CD14-positive monocyte (primary cell): ENCODE data around the gene SLC27A5. TPM values are rescaled to one million over a fixed set of nuclear protein-coding genes. Genes with fewer than 3 reads are reported as not detected.

Experiments
- DNase-seq, 3 donors: peaks; one replicate each; pipeline ENCODE4 v3.0.0-alpha.2; 2011 to 2022
- H2AFZ ChIP-seq: 2 replicates; pipeline ENCODE4 v1.6.0; 2012; ENCODE audit warnings: mild to moderate bottlenecking, low read depth, low read length, inconsistent platforms; ENCODE audit not compliant: insufficient read depth, poor library complexity, severe bottlenecking
- H3K27ac ChIP-seq, 2 donors: 1 replicate in 1 of 2; 2 replicates in 1 of 2; pipeline ENCODE4 v1.5.1; 2012 to 2013; ENCODE audit warnings: low read length in 2 of 2, control low read depth in 1 of 2, inconsistent platforms in 1 of 2, low read depth in 1 of 2, mild to moderate bottlenecking in 1 of 2
- H3K27me3 ChIP-seq, 2 donors: one replicate each; pipeline versions ENCODE4 v1.6.0 to v1.6.1; 2011 to 2013; ENCODE audit warnings: low read length in 2 of 2; ENCODE audit not compliant: control insufficient read depth in 2 of 2, insufficient read depth in 2 of 2
- H3K36me3 ChIP-seq, 2 donors: replicated peaks in 1 of 2; 1 replicate in 1 of 2; 2 replicates in 1 of 2; pipeline versions ENCODE4 v1.5.1 to v1.6.1; 2012 to 2013; ENCODE audit warnings: low read length in 2 of 2, control low read depth in 1 of 2, inconsistent platforms in 1 of 2, mild to moderate bottlenecking in 1 of 2; ENCODE audit not compliant: insufficient read depth in 2 of 2, control insufficient read depth in 1 of 2
- H3K4me1 ChIP-seq, 2 donors: 1 replicate in 1 of 2; 2 replicates in 1 of 2; pipeline versions ENCODE4 v1.5.1 to v1.6.1; 2012 to 2013; ENCODE audit warnings: low read length in 2 of 2, control low read depth in 1 of 2, inconsistent platforms in 1 of 2, mild to moderate bottlenecking in 1 of 2, moderate library complexity in 1 of 2; ENCODE audit not compliant: insufficient read depth in 2 of 2, control insufficient read depth in 1 of 2
- H3K4me2 ChIP-seq: replicated peaks from 2 replicates; pipeline ENCODE3; 2012; ENCODE audit warnings: low read length, moderate library complexity, mild to moderate bottlenecking; ENCODE audit not compliant: poor library complexity, severe bottlenecking; ENCODE audit errors: extremely low read depth
- H3K4me3 ChIP-seq, 3 experiments: fragments of 200-600 bp in 1 of 3; sonication (generic) in 1 of 3; replicated peaks in 1 of 3; 1 replicate in 2 of 3; 2 replicates in 1 of 3; pipeline ENCODE4 v1.5.1; 2011 to 2013; ENCODE audit warnings: low read length in 3 of 3, mild to moderate bottlenecking in 3 of 3, control low read depth in 2 of 3, low read depth in 2 of 3, inconsistent platforms in 1 of 3, moderate library complexity in 1 of 3
- H3K79me2 ChIP-seq: 2 replicates; pipeline ENCODE4 v1.6.0; 2012; ENCODE audit warnings: mild to moderate bottlenecking, control low read depth, inconsistent platforms, low read length, moderate library complexity; ENCODE audit not compliant: insufficient read depth
- H3K9ac ChIP-seq: 2 replicates; pipeline ENCODE4 v1.6.0; 2017; ENCODE audit warnings: low read length, mild to moderate bottlenecking; ENCODE audit not compliant: insufficient read depth, poor library complexity, severe bottlenecking
- H3K9me3 ChIP-seq, 2 donors: replicated peaks in 1 of 2; 1 replicate in 1 of 2; 2 replicates in 1 of 2; pipeline versions ENCODE4 v1.5.1 to v1.6.1; 2012 to 2013; ENCODE audit warnings: low read length in 2 of 2, control low read depth in 1 of 2; ENCODE audit not compliant: control insufficient read depth in 1 of 2, insufficient read depth in 1 of 2
- H4K20me1 ChIP-seq: 2 replicates; pipeline ENCODE4 v1.6.0; 2012; ENCODE audit warnings: mild to moderate bottlenecking, low read length, control low read depth, moderate library complexity; ENCODE audit not compliant: insufficient read depth
- H3K27ac Mint-ChIP-seq, 7 donors: one replicate each; pipeline ENCODE4 v1.8.0; 2020; ENCODE audit warnings: mild to moderate bottlenecking in 7 of 7, mixed read lengths in 7 of 7, moderate library complexity in 6 of 7, inconsistent platforms in 2 of 7
- H3K27me3 Mint-ChIP-seq, 3 donors: one replicate each; pipeline ENCODE4 v1.8.0; 2021 to 2022; ENCODE audit warnings: low read depth in 3 of 3, mild to moderate bottlenecking in 3 of 3, mixed read lengths in 3 of 3, moderate library complexity in 3 of 3, inconsistent platforms in 1 of 3
- H3K36me3 Mint-ChIP-seq, 2 donors: one replicate each; pipeline ENCODE4 v1.8.0; 2020; ENCODE audit warnings: mixed read lengths in 2 of 2, inconsistent platforms in 1 of 2, mild to moderate bottlenecking in 1 of 2
- H3K4me1 Mint-ChIP-seq: one replicate; pipeline ENCODE4 v1.8.0; 2020; ENCODE audit warnings: mild to moderate bottlenecking, mixed read lengths
- H3K4me3 Mint-ChIP-seq, 2 donors: one replicate each; pipeline ENCODE4 v1.8.0; 2020; ENCODE audit warnings: mild to moderate bottlenecking in 2 of 2, mixed read lengths in 2 of 2, moderate library complexity in 1 of 2
- H3K9me3 Mint-ChIP-seq, 7 donors: one replicate each; pipeline ENCODE4 v1.8.0; 2020 to 2022; ENCODE audit warnings: mixed read lengths in 7 of 7, mild to moderate bottlenecking in 6 of 7, moderate library complexity in 6 of 7, inconsistent platforms in 2 of 7
- CTCF ChIP-seq: fragments of 200-600 bp; IDR thresholded peaks from one replicate; pipeline ENCODE4 v1.8.0; 2022; ENCODE audit warnings: antibody characterized with exemption, mild to moderate bottlenecking
- WGBS: methylation state at CpG from one replicate; pipeline ENCODE4 v1.1.5; 2013; ENCODE audit warnings: missing lambda C conversion rate; ENCODE audit not compliant: insufficient coverage; 5-methylcytosine and 5-hydroxymethylcytosine counted together
- intact Hi-C, 2 donors: fragments of 100-400 bp; cut with micrococcal nuclease; formaldehyde crosslinking; loops; one replicate each; pipeline versions ENCODE4 v1.15.0 to v1.15.1; 2023
- polyA plus RNA-seq, 3 donors: library from polyadenylated mRNA; depleted of rRNA in 1 of 3; unstranded in 2 of 3; stranded (reverse) in 1 of 3; fragments of 300-500 nt in 2 of 3; fragments of >200 nt in 1 of 3; fragmentation: Illumina TruSeq in 2 of 3; gene quantifications; 1 replicate in 2 of 3; 2 replicates in 1 of 3; pipeline ENCODE4 v1.2.3, GENCODE V29; 2012 to 2021

Gene SLC27A5
- polyA plus RNA-seq, 3 donors = 1.5 to 2.9 (median 2.8) TPM

GRCh38 chr19:58560007-58560887 is 48.5 kb upstream of the SLC27A5 start:
- Histone ChIP-seq H3K4me1 (peaks cover 56 to 66% of the 10 kb centered on the region in 2 donors), H3K9ac (peak overlapping the region; percentile 44), H3K9me3 (peaks cover 0 to 13% of the 10 kb centered on the region in 2 donors), H2AFZ (peak overlapping the region; percentile 85), H3K4me3 (peak overlapping the region in 2 of 3 experiments; percentile 71 to 95), H3K27me3 (peaks cover 23 to 39% of the 10 kb centered on the region in 2 donors), H3K36me3 (peaks cover 12 to 19% of the 10 kb centered on the region in 2 donors), H3K79me2 (peaks cover 28% of the 10 kb centered on the region), H3K27ac (peak overlapping the region; percentile 97 to 98), H3K4me2 (peak overlapping the region; percentile 99), H4K20me1 (peaks cover 14% of the 10 kb centered on the region)
- H3K27me3 Mint-ChIP-seq = peaks cover 39 to 45% (median 39%) of the 10 kb centered on the region in 3 donors
- H3K9me3 Mint-ChIP-seq = peaks cover 0 to 17% (median 8%) of the 10 kb centered on the region in 7 donors
- no peak for DNase-seq
- H3K4me3 Mint-ChIP-seq = peak overlapping the region; percentile 62 to 94
- WGBS = 78% methylated on average over 4 of the region's 8 CpGs
- H3K4me1 Mint-ChIP-seq = peaks cover 64% of the 10 kb centered on the region
- TF ChIP-seq CTCF = no peak
- peak overlapping the region in 6 of 7 donors; percentile 99 to 100 (median 99) for H3K27ac Mint-ChIP-seq
- intact Hi-C loops = no loop called here
- H3K36me3 Mint-ChIP-seq = peaks cover 17 to 25% of the 10 kb centered on the region in 2 donors

- Histone ChIP-seq H3K9ac (peak overlapping the region; percentile 94), H4K20me1 (peaks cover 14% of the 10 kb centered on the region), H3K4me1 (peaks cover 61 to 72% of the 10 kb centered on the region in 2 donors), H3K79me2 (peaks cover 34% of the 10 kb centered on the region), H3K9me3 (peaks cover 0 to 13% of the 10 kb centered on the region in 2 donors), H3K27ac (peak overlapping the region; percentile 97 to 98), H3K36me3 (peaks cover 12 to 19% of the 10 kb centered on the region in 2 donors), H3K4me2 (peak overlapping the region; percentile 99), H3K4me3 (peak overlapping the region; percentile 47 to 95 (median 71)), H2AFZ (peak overlapping the region; percentile 85), H3K27me3 (peaks cover 23 to 38% of the 10 kb centered on the region in 2 donors)
- H3K36me3 Mint-ChIP-seq = peaks cover 17 to 24% of the 10 kb centered on the region in 2 donors
- H3K9me3 Mint-ChIP-seq = peaks cover 0 to 17% (median 8%) of the 10 kb centered on the region in 7 donors
- peaks cover 68% of the 10 kb centered on the region for H3K4me1 Mint-ChIP-seq
- under 1% methylated on average over 28 of the region's 33 CpGs for WGBS
- H3K27me3 Mint-ChIP-seq = peaks cover 37 to 38% (median 38%) of the 10 kb centered on the region in 3 donors
- DNase-seq = peak; percentile 87 to 94 (median 93)
- peak overlapping the region; percentile 98 to 100 (median 99) for H3K27ac Mint-ChIP-seq
- H3K4me3 Mint-ChIP-seq = peak overlapping the region; percentile 94 to 96
- intact Hi-C loops = loop anchor here in 1 of 2 donors (1.0 to 2.0 kb wide), 2 partner anchors 14 to 15 kb away; partner anchors contain the start of genes MZF1 and TRIM28
- TF ChIP-seq CTCF = no peak
These were observed 47.6 kb upstream of the SLC27A5 start for GRCh38 chr19:58559275-58560006.
